Measurements from ENCODE around the gene GPR55.
A peak's percentile ranks its signal among the peaks of the same experiment; 100 is the strongest.

GPR55 gene

DNA sequence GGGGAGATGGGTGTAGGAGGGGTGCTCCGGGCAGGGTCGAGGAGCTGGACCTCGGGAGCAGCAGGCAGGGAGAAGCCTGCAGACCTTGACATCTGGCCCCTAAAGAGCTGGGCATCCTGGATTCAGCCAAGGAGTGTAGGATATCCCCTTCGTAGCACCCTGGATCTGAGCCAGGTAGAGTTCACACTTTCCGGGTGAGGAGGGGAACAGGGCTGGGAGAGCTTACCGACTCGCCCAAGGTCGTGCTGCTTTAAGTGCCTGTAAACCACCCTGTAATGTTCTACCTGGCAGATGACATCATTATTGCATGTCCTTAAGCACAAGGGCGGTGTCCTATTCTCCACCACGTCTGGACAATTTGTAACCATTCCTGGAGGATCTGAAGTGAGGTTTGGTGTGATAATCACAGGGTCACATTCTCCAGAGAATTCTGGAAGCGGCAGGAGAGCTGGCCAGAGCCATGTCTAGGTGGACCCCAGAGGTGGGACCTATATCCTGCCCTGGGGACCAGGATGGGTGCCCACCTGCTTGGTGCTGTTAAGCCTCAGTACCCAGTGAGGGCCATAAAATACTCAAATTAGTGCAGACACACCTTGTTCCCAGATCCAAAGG lies 45.7 kb downstream of the GPR55 start:
- no peak for DNase-seq (ENCODE audit: low read depth)

DNA sequence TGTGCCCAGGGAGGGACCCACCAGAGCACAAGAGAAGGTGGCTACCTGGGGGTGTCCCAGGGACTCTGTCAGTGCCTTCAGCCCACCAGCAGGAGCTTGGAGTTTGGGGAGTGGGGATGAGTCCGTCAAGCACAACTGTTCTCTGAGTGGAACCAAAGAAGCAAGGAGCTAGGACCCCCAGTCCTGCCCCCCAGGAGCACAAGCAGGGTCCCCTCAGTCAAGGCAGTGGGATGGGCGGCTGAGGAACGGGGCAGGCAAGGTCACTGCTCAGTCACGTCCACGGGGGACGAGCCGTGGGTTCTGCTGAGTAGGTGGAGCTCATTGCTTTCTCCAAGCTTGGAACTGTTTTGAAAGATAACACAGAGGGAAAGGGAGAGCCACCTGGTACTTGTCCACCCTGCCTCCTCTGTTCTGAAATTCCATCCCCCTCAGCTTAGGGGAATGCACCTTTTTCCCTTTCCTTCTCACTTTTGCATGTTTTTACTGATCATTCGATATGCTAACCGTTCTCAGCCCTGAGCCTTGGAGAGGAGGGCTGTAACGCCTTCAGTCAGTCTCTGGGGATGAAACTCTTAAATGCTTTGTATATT lies 46.3 kb downstream of the GPR55 start:
- DNase-seq (ENCODE audit: low read depth): no peak

DNA sequence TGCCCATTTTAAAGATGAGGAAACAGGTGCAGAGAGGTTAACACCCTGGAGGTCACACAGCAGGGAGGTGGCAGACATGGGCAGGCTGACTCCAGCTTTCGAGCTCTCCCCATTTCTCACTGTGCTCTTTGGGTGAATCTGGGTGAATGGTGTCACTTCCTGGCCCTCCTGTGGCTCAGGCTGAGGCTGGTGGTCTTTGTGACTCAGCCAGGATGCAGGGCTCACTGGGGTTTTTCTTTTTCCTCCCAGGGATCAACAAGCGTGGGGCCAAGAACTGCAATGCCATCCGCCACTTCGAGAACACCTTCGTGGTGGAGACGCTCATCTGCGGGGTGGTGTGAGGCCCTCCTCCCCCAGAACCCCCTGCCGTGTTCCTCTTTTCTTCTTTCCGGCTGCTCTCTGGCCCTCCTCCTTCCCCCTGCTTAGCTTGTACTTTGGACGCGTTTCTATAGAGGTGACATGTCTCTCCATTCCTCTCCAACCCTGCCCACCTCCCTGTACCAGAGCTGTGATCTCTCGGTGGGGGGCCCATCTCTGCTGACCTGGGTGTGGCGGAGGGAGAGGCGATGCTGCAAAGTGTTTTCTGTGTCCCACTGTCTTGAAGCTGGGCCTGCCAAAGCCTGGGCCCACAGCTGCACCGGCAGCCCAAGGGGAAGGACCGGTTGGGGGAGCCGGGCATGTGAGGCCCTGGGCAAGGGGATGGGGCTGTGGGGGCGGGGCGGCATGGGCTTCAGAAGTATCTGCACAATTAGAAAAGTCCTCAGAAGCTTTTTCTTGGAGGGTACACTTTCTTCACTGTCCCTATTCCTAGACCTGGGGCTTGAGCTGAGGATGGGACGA lies 47.1 kb downstream of the GPR55 start:
- DNase-seq (ENCODE audit: low read depth): peak; percentile 67

GRCh38 chr2:230877116-230877758 lies 47.8 kb downstream of the GPR55 start:
- no peak for DNase-seq (ENCODE audit: low read depth)

DNA sequence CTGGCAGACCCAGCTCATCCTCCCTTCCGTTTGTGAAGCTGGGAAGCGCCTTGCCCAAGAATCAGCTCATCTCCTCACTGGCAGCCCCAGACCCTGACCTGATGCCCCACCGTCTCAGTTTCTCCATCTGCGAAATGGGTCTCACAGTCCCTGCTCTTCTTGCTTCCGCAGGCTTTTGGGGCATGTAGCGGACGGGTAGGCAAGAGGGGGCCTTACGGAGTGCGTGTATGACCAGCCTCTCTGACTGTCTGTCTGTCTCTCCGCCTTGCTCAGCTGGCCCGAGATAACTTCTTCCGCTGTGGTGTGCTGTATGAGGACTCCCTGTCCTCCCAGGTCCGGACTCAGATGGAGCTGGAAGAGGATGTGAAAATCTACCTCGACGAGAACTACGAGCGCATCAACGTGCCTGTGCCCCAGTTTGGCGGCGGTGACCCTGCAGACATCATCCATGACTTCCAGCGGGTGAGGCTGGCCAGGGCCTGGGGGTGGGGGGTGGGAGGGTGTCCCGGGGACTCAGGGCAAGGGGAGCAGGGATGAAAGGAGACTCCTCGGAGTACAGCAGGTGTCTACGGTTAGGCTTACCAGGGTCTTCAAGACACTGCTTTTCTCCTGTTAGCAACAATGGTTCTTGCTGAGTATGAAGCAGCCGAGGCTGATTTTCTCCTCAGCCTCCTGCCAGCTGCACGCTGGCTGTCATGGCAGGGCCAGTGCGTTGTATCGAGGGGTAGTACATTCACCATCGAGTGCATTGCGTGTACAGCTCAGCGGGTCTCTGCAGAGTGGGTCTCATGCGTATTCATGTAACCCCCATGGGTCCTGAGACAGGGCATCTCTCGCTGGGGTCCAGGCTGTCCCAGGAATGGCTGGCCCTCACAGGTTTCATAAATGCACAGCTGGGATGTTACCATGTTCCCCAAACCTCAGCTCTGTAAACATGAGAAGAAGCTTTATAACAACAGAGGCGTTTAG lies 49.4 kb downstream of the GPR55 start:
- no peak for DNase-seq (ENCODE audit: low read depth)

DNA sequence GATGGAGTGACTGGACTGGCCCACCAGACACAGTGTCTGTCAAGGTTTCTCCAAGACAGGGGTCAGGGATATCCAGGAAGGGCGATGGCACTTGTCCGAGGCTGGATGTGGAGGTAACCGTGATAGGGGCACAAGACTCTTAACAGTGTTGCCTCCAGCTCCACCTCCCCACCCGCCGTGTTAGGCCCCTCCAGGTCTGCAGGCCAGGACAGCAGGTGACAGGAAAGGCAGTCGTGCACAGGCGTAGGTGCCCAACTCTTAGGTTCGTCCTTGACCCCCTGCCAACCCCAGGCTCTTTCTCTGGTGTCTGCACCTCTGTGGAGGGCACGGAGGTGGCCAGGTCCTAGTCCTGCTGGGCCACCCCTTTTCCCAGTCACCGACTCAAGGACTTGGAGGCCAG lies 50.2 kb downstream of the GPR55 start:
- no peak for DNase-seq (ENCODE audit: low read depth)

GRCh38 chr2:230874456-230874855 lies 50.6 kb downstream of the GPR55 start:
- no peak for DNase-seq (ENCODE audit: low read depth)

GRCh38 chr2:230873661-230874401 lies 51.2 kb downstream of the GPR55 start:
- DNase-seq (ENCODE audit: low read depth): no peak

DNA sequence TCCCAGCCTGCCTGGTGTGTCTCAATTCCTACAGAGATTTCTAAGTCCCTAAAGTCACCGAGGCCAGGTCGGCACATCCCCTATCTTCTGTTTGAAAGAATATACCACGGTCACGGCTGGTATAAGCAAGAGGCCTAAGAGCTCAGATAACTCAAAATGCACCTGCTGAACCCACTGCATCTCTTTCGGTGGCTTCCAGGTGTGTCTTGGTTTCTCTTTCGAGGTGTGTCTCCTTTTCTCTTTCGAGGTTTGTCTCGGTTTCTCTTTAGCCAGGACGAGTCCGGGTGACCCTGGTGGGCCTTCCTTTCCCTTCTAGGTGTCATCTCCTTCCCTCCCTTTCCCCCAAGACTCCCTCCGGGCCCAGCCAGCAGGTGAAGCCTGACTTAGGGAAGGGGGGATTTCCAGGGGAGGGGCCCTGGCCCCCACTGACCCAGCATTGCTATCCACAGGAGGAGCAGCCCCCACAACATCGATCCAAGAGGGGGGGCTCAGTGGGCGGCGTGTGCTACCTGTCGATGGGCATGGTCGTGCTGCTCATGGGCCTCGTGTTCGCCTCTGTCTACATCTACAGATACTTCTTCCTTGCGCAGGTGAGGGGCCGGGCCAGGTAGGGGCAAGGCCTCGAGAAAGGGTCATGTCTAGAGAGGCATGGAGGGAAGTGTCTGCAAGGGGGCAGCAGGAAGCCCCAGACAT lies 51.9 kb downstream of the GPR55 start:
- no peak for DNase-seq (ENCODE audit: low read depth)

- DNase-seq (ENCODE audit: low read depth): no peak
Observed at GRCh38 chr2:230872151-230872967, 52.7 kb downstream of the GPR55 start.

DNA sequence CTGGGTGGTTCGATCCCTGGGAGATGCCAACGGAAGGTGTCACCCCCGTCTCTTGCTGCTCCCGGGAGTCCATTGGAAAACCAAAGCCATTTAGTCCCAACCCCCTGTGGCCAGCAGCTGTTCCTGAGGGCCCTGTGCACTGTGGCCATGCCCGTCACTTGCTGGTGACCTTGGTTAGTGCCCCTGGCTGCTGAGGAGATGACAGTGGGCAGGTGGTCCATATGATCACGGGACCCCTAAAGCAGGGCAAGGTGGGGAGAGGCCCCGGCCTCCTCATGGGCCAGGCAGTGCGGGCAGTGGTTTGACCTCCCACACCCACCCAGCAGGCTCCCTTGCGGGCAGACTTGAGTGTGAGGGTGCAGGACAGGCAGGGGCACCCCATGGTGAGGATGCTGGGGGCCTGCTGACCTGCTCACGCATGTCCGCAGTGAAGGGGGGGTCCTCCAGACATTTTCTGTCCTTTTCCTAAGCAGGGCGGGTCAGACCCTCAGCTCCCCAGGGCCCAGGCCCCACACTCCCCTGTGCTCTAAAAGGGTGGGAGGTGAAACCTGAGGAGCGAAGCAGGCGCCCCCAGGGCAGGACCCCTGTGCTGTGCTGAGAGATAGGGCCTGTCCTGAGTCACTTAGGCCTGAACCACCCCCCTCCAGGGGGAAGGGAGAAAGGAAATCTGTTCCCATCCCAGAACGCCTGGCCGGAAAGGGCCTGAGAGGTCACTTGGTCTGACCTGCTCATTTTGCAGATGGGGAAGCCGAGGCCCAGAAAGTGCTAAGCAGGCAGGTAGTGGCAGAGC lies 53.5 kb downstream of the GPR55 start:
- DNase-seq (ENCODE audit: low read depth): no peak

GRCh38 chr2:230870544-230871360 lies 54.3 kb downstream of the GPR55 start:
- DNase-seq (ENCODE audit: low read depth): no peak

GRCh38 chr2:230869914-230870543 lies 55.0 kb downstream of the GPR55 start:
- no peak for DNase-seq (ENCODE audit: low read depth)

GRCh38 chr2:230868947-230869913 lies 55.8 kb downstream of the GPR55 start:
- no peak for DNase-seq (ENCODE audit: low read depth)

- DNase-seq (ENCODE audit: low read depth): no peak
Observed at GRCh38 chr2:230868161-230868946, 56.7 kb downstream of the GPR55 start.

Measured in activated gamma-delta T cell treated with anti-CD3 and anti-CD28 coated beads, Interleukin-2, amount 50 U/mL, for 16 hours (primary cell).